ENCODE data around the gene FBXL19. TPM values are rescaled to one million over a fixed set of nuclear protein-coding genes. Genes with fewer than 3 reads are reported as not detected.

Gene FBXL19
- total and polyA plus RNA-seq, 2 experiments from 2014 or later, result 2.1 to 19.4 TPM

- WGBS (ENCODE audit: low lambda C conversion rate, missing lambda C conversion rate), result 99% methylated on average over 14 of the region's 14 CpGs
- H2AFZ ChIP-seq, result no peak overlapping the region
- no peak overlapping the region for H3K27ac ChIP-seq
- no peak for DNase-seq (ENCODE audit: low spot score)
- H3K4me3 ChIP-seq, result no peak overlapping the region
- H3K9me2 ChIP-seq (replicated peaks; ENCODE audit: insufficient read depth), result no peaks in the 10 kb centered on the region
- H3K4me2 ChIP-seq, result no peak overlapping the region
- TF ChIP-seq EZH2 (IDR thresholded peaks at IDR 0.05; ENCODE audit: borderline replicate concordance), result no peak
- no peak for TF ChIP-seq EZH2phosphoT487 (IDR thresholded peaks at IDR 0.05; ENCODE audit: low read depth, severe bottlenecking, unreplicated experiment)
- TF ChIP-seq, protein P1, sequence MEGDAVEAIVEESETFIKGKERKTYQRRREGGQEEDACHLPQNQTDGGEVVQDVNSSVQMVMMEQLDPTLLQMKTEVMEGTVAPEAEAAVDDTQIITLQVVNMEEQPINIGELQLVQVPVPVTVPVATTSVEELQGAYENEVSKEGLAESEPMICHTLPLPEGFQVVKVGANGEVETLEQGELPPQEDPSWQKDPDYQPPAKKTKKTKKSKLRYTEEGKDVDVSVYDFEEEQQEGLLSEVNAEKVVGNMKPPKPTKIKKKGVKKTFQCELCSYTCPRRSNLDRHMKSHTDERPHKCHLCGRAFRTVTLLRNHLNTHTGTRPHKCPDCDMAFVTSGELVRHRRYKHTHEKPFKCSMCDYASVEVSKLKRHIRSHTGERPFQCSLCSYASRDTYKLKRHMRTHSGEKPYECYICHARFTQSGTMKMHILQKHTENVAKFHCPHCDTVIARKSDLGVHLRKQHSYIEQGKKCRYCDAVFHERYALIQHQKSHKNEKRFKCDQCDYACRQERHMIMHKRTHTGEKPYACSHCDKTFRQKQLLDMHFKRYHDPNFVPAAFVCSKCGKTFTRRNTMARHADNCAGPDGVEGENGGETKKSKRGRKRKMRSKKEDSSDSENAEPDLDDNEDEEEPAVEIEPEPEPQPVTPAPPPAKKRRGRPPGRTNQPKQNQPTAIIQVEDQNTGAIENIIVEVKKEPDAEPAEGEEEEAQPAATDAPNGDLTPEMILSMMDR (IDR thresholded peaks at IDR 0.05; ENCODE audit: poor library complexity), result no peak
- H3K79me2 ChIP-seq, result no peaks in the 10 kb centered on the region
- no peaks in the 10 kb centered on the region for H3K9me3 ChIP-seq (ENCODE audit: low read depth)
- no peaks in the 10 kb centered on the region for H4K20me1 ChIP-seq (ENCODE audit: insufficient read depth, poor library complexity, severe bottlenecking)
- H3K36me3 ChIP-seq (replicated peaks; ENCODE audit: insufficient read depth, low read depth), result no peaks in the 10 kb centered on the region
- peaks cover 6% of the 10 kb centered on the region for H3K4me1 ChIP-seq (ENCODE audit: insufficient read depth)
- no peaks in the 10 kb centered on the region for H3K27me3 ChIP-seq
These were observed 57.6 kb downstream of the FBXL19 start for GRCh38 chr16:30980959-30981358.

DNA sequence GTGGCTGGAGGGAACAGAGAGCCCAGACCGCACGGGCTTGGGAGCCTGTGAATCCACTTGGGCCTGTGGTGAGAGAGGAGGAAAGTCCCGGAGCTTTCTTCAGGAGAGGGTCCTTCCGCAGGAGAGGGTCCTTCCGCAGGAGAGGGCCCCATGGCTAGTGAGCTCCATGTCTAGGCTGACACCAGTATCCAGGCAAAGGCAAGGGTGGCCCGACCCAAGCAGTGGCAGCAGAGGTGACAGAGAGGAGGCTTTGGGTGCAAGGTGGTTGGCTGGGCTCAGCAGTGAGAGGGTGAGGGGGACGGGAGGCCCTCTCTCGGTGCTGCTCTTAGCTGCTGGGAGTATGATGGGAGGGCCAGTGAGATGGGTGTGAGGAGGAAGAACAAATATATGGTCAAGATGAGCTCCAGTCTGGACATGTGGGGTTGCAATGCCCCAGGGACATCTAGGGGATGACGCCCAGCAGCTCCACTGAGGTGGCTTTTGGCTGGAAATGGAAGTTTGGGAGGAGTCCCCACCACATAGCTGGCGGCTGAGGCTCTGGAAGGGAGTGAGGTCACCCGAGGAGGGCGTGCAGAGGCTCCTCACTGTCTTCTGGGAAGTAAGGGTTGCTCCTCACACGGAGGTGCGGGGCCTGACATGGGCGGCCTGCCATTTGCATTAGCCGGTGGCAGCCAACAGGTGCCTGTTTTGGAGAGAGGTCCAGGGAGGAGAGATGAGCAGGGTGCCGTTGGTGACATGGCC lies 59.3 kb downstream of the FBXL19 start:
- DNase-seq (ENCODE audit: low spot score), result no peak
- no peaks in the 10 kb centered on the region for H3K27me3 ChIP-seq
- H3K4me2 ChIP-seq, result no peak overlapping the region
- H3K9me3 ChIP-seq (ENCODE audit: low read depth), result no peaks in the 10 kb centered on the region
- WGBS (ENCODE audit: low lambda C conversion rate, missing lambda C conversion rate), result 96% methylated on average over 17 of the region's 17 CpGs
- no peaks in the 10 kb centered on the region for H3K79me2 ChIP-seq
- H3K4me3 ChIP-seq, result no peak overlapping the region
- H3K27ac ChIP-seq, result no peak overlapping the region
- no peak overlapping the region for H2AFZ ChIP-seq
- peaks cover 6% of the 10 kb centered on the region for H3K4me1 ChIP-seq (ENCODE audit: insufficient read depth)
- no peaks in the 10 kb centered on the region for H3K36me3 ChIP-seq (replicated peaks; ENCODE audit: insufficient read depth, low read depth)
- no peak for TF ChIP-seq EZH2 (IDR thresholded peaks at IDR 0.05; ENCODE audit: borderline replicate concordance)
- TF ChIP-seq, protein P1 (IDR thresholded peaks at IDR 0.05; ENCODE audit: poor library complexity), result no peak
- no peak for TF ChIP-seq EZH2phosphoT487 (IDR thresholded peaks at IDR 0.05; ENCODE audit: low read depth, severe bottlenecking, unreplicated experiment)
- H4K20me1 ChIP-seq (ENCODE audit: insufficient read depth, poor library complexity, severe bottlenecking), result no peaks in the 10 kb centered on the region
- no peaks in the 10 kb centered on the region for H3K9me2 ChIP-seq (replicated peaks; ENCODE audit: insufficient read depth)

- H3K4me3 ChIP-seq, result no peak overlapping the region
- peaks cover 6% of the 10 kb centered on the region for H3K4me1 ChIP-seq (ENCODE audit: insufficient read depth)
- H4K20me1 ChIP-seq (ENCODE audit: insufficient read depth, poor library complexity, severe bottlenecking), result no peaks in the 10 kb centered on the region
- DNase-seq (ENCODE audit: low spot score), result no peak
- no peaks in the 10 kb centered on the region for H3K27me3 ChIP-seq
- H2AFZ ChIP-seq, result no peak overlapping the region
- WGBS (ENCODE audit: low lambda C conversion rate, missing lambda C conversion rate), result 94% methylated on average over 25 of the region's 25 CpGs
- no peak overlapping the region for H3K4me2 ChIP-seq
- no peaks in the 10 kb centered on the region for H3K79me2 ChIP-seq
- H3K9me2 ChIP-seq (replicated peaks; ENCODE audit: insufficient read depth), result no peaks in the 10 kb centered on the region
- H3K36me3 ChIP-seq (replicated peaks; ENCODE audit: insufficient read depth, low read depth), result no peaks in the 10 kb centered on the region
- TF ChIP-seq, protein P1 (IDR thresholded peaks at IDR 0.05; ENCODE audit: poor library complexity), result no peak
- H3K27ac ChIP-seq, result no peak overlapping the region
- no peaks in the 10 kb centered on the region for H3K9me3 ChIP-seq (ENCODE audit: low read depth)
These were observed 60.0 kb downstream of the FBXL19 start for GRCh38 chr16:30983289-30983889.

All from hepatocyte (in vitro differentiated cells).